ENCODE data around the gene IPPK.

DNA sequence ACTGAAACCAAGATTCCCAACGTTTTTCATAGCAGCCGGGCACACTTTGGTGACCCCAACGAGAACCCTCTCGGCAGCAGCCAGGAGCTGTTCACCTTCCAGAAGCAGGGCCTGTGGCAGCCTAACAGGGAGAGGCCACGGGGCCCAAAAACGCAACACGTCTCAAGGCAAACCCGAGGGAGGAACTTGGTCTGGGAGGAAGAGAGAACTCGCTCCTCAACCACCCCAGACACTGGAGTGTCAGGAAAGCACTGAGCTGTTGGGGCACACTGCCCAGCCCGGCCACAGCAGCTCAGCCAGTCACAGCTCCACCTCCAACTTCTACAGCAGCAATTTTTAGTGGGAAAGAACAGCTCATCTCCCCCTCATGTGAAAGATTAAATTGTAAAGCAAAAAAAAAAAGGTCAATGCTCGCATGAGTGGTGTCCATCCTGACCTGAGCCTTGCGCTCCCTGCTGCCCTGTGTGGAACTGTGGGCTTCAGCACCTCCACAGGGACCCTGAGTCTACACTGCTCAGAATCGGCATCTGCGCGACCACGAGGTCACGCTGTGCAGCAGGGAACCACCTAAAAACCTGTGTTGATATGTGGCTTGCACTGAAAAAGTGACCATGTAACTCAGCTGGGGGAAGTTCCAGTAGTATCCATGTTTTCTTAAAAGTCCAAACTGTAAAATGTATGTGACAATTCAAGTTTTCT lies 55.0 kb downstream of the IPPK start:
- TF ChIP-seq, protein P1, sequence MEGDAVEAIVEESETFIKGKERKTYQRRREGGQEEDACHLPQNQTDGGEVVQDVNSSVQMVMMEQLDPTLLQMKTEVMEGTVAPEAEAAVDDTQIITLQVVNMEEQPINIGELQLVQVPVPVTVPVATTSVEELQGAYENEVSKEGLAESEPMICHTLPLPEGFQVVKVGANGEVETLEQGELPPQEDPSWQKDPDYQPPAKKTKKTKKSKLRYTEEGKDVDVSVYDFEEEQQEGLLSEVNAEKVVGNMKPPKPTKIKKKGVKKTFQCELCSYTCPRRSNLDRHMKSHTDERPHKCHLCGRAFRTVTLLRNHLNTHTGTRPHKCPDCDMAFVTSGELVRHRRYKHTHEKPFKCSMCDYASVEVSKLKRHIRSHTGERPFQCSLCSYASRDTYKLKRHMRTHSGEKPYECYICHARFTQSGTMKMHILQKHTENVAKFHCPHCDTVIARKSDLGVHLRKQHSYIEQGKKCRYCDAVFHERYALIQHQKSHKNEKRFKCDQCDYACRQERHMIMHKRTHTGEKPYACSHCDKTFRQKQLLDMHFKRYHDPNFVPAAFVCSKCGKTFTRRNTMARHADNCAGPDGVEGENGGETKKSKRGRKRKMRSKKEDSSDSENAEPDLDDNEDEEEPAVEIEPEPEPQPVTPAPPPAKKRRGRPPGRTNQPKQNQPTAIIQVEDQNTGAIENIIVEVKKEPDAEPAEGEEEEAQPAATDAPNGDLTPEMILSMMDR (IDR thresholded peaks at IDR 0.05) = no peak
- TF ChIP-seq POLR2A (IDR thresholded peaks at IDR 0.05) = no peak

All from gastroesophageal sphincter (tissue), 3 donors.